Umbilical cord (tissue), 2 donors: Measurements from ENCODE around the gene TOMM22. TPM values are rescaled to one million over a fixed set of nuclear protein-coding genes. Genes with fewer than 3 reads are reported as not detected.

Experiments
- DNase-seq: peaks from one replicate; pipeline ENCODE4 v3.0.0-alpha.2; 2015; ENCODE audit warnings: low spot score
- total RNA-seq: library from RNA; depleted of rRNA; stranded (reverse); fragments of >200 nt; gene quantifications from one replicate; pipeline ENCODE4 v1.2.3, GENCODE V29; 2014; ENCODE audit warnings: low replicate concordance; ENCODE audit not compliant: insufficient read depth

Gene TOMM22
- total RNA-seq, 1 donor from 2014 or later: 36.1 TPM

GRCh38 chr22:38696606-38697424, 15.1 kb downstream of the TOMM22 start:
- no peak for DNase-seq

GRCh38 chr22:38697425-38698089, 15.8 kb downstream of the TOMM22 start:
- DNase-seq: no peak

GRCh38 chr22:38698407-38699094, 16.8 kb downstream of the TOMM22 start:
- no peak for DNase-seq

- no peak for DNase-seq
Measured at GRCh38 chr22:38699143-38699542, 17.4 kb downstream of the TOMM22 start.

- DNase-seq: peak; percentile 25
Measured at GRCh38 chr22:38699784-38700183, 18.0 kb downstream of the TOMM22 start.

- peak; percentile 68 for DNase-seq
Measured at GRCh38 chr22:38700270-38700788, 18.6 kb downstream of the TOMM22 start.

GRCh38 chr22:38700789-38701628, 19.3 kb downstream of the TOMM22 start, which contains the start of gene JOSD1:
Gene JOSD1, minus strand, starts transcription at chr22:38700943. Its CDS starts 956 bp downstream, at chr22:38699987.
- peak; percentile 90 for DNase-seq

- DNase-seq: no peak
Measured at GRCh38 chr22:38704654-38705234, 23.0 kb downstream of the TOMM22 start.

- DNase-seq: peak; percentile 100
Measured at GRCh38 chr22:38705235-38706100, 23.7 kb downstream of the TOMM22 start, which contains the start of gene GTPBP1. Gene GTPBP1, plus strand, starts transcription at chr22:38705944. Its CDS starts 12 bp downstream, at chr22:38705956.

- DNase-seq: peak; percentile 61
Measured at GRCh38 chr22:38706101-38706900, 24.5 kb downstream of the TOMM22 start.

- DNase-seq: no peak
Measured at GRCh38 chr22:38706901-38707195, 25.1 kb downstream of the TOMM22 start.

- DNase-seq: no peak
Measured at GRCh38 chr22:38707346-38707745, 25.6 kb downstream of the TOMM22 start.

- DNase-seq: no peak
Measured at GRCh38 chr22:38707984-38708383, 26.2 kb downstream of the TOMM22 start.

GRCh38 chr22:38709306-38709705, 27.5 kb downstream of the TOMM22 start:
- DNase-seq: no peak

GRCh38 chr22:38710351-38710750, 28.6 kb downstream of the TOMM22 start:
- DNase-seq: no peak

- DNase-seq: no peak
Measured at GRCh38 chr22:38710866-38711265, 29.1 kb downstream of the TOMM22 start.

GRCh38 chr22:38712486-38713207, 30.9 kb downstream of the TOMM22 start:
- no peak for DNase-seq

- no peak for DNase-seq
Measured at GRCh38 chr22:38713921-38714320, 32.2 kb downstream of the TOMM22 start.
